Transverse colon (tissue), 4 donors: Measurements from ENCODE around the gene TUBE1. TPM values are rescaled to one million over a fixed set of nuclear protein-coding genes. Genes with fewer than 3 reads are reported as not detected.

Source experiments
- DNase-seq: peaks from one replicate; pipeline ENCODE4 v3.0.0-alpha.2; 2019
- H3K27ac ChIP-seq, 4 donors: fragments of 200-600 bp; sonication (generic); 2 replicates each; pipeline ENCODE4 v1.5.1; 2016 to 2018; ENCODE audit warnings: inconsistent platforms in 4 of 4
- H3K27me3 ChIP-seq: fragments of 200-600 bp; sonication (generic); 2 replicates; pipeline ENCODE4 v1.5.1; 2017; ENCODE audit warnings: inconsistent platforms
- H3K36me3 ChIP-seq, 4 donors: fragments of 200-600 bp; sonication (generic); 2 replicates each; pipeline ENCODE4 v1.5.1; 2017 to 2019; ENCODE audit warnings: inconsistent platforms in 4 of 4
- H3K4me1 ChIP-seq, 4 donors: fragments of 200-600 bp; sonication (generic); 2 replicates each; pipeline ENCODE4 v1.5.1; 2017 to 2020; ENCODE audit warnings: inconsistent platforms in 4 of 4
- H3K4me3 ChIP-seq, 4 donors: fragments of 200-600 bp; sonication (generic); 1 replicate in 1 of 4; 2 replicates in 3 of 4; pipeline versions ENCODE4 v1.5.1 to v1.6.1; 2017 to 2019; ENCODE audit warnings: inconsistent platforms in 4 of 4
- H3K9me3 ChIP-seq, 2 donors: fragments of 200-600 bp; sonication (generic); 2 replicates each; pipeline ENCODE4 v1.5.1; 2017 to 2019; ENCODE audit warnings: inconsistent platforms in 2 of 2
- CTCF ChIP-seq, 5 experiments: fragments of 200-600 bp in 3 of 5; fragments of 450-650 bp in 2 of 5; sonication (generic) in 3 of 5; IDR thresholded peaks; 1 replicate in 2 of 5; 2 replicates in 3 of 5; pipeline ENCODE4 v1.5.1; 2016 to 2017; ENCODE audit warnings: antibody characterized with exemption in 5 of 5, inconsistent platforms in 3 of 5, mild to moderate bottlenecking in 2 of 5, moderate library complexity in 1 of 5
- EP300 ChIP-seq: sonication (generic); formaldehyde crosslinking; IDR thresholded peaks from one replicate; pipeline ENCODE4 v1.6.1; 2017; ENCODE audit warnings: antibody characterized with exemption, low read depth
- POLR2A ChIP-seq: fragments of 450-650 bp; IDR thresholded peaks from one replicate; pipeline ENCODE4 v1.6.1; 2016; ENCODE audit warnings: antibody characterized with exemption, mild to moderate bottlenecking, moderate library complexity
- POLR2AphosphoS5 ChIP-seq, 3 donors: sonication (generic); formaldehyde crosslinking; IDR thresholded peaks; one replicate each; pipeline ENCODE4 v1.6.1; 2016; ENCODE audit warnings: antibody characterized with exemption in 3 of 3
- WGBS, 2 donors: methylation state at CpG; one replicate each; pipeline ENCODE4 v1.1.5; 2018; ENCODE audit warnings: low coverage in 1 of 2; 5-methylcytosine and 5-hydroxymethylcytosine counted together
- in situ Hi-C, 4 donors: fragments of 200-750 bp; cut with MboI; loops; one replicate each; pipeline versions ENCODE4 v1.15.0 to v1.15.1; 2017; ENCODE audit warnings: low sequenced_read_pairs in 3 of 4, low pct_ligation_motif_present in 1 of 4, low pct_unique_long_range_greater_than_20kb in 1 of 4
- intact Hi-C: fragments of 100-400 bp; cut with DNase I; formaldehyde crosslinking; loops from one replicate; pipeline ENCODE4 v1.15.1; 2023; ENCODE audit warnings: low total_unique reads
- total RNA-seq, 4 donors: library from RNA; depleted of rRNA; stranded (reverse); fragments of >200 nt; gene quantifications; one replicate each; pipeline ENCODE4 v1.1.0, GENCODE V29; 2016

TUBE1 gene
- total RNA-seq, 4 donors from 2014 or later: 15.9 to 48.4 (median 26.5) TPM

DNA sequence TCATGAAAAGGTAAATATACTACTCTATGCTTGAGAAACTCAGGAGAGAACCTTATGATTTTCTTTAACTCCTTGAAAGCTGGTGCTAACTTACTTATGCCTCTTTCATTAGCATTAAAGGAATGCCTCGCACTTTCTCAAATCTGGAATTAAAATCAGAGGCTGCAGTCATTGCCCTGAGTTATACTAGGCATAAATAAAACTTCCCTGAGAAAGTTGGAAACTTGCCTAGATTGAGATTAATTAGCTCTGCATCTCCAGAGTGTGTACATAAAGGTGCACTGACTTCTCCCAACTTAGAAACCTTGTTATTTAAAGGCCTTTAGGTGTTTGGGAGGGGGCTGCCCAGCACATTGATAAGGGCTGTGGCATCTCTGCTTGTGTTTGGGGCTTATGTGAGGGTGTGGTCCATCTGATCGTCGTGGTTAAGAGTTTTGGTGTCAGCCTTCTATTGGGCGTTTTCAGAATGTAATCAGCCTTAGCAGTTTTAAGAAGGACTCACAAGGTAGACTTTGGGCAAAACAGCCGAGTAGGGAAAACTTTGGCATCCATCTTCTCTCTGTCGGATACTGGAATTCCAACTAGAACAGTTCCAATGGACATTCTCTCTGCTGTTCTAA, 65.5 kb downstream of the TUBE1 start:
- Histone ChIP-seq H3K4me3 (no peak overlapping the region), H3K4me1 (peaks cover 0 to 4% (median 0%) of the 10 kb centered on the region in 4 donors), H3K9me3 (no peaks in the 10 kb centered on the region), H3K36me3 (no peaks in the 10 kb centered on the region), H3K27me3 (no peaks in the 10 kb centered on the region), H3K27ac (no peak overlapping the region)
- intact Hi-C loops: no loop called here
- TF ChIP-seq EP300 (no peak), CTCF (IDR thresholded peaks at IDR 0.05) (no peak), POLR2A (no peak), POLR2AphosphoS5 (IDR thresholded peaks at IDR 0.05) (no peak)
- no peak for DNase-seq
- 50 to 59% methylated on average over 2 to 6 of the region's 6 CpGs for WGBS, 2 donors
- in situ Hi-C loops: no loop called here

Other genes starting within 250 kb of the TUBE1 start
- gene FYN, start 214.0 kb downstream of the TUBE1 start, total RNA-seq: 100 to 1,000 TPM in 1 of 4 donors, 10 to 100 TPM in 3; 16.3 to 288 (median 52.2) TPM
- gene CCN6, start 33.4 kb downstream of the TUBE1 start, total RNA-seq: not detected
- gene FAM229B, start 109 bp upstream of the TUBE1 start, total RNA-seq: 10 to 100 TPM in 1 of 4 donors, 1 to 10 TPM in 2, not detected in 1; 2.2 to 81.4 (median 8.7) TPM
- 10 to 100 TPM; 27.3 to 54.9 (median 40.1) TPM for gene LAMA4, start 167.1 kb upstream of the TUBE1 start, total RNA-seq